ENCODE measurements around the gene PSMB2.

PSMB2 gene

GRCh38 chr1:35598895-35599294, 42.4 kb downstream of the PSMB2 start:
- H3K27me3 ChIP-seq (ENCODE audit: insufficient read depth, low read length), result no peaks in the 10 kb centered on the region
- no CpG with 5 or more reads among the region's 2 CpGs for WGBS (ENCODE audit: extremely low coverage, insufficient coverage, insufficient read length)
- no peak overlapping the region for H2BK120ac ChIP-seq (ENCODE audit: insufficient read depth, low read length, poor library complexity)
- H4K91ac ChIP-seq (ENCODE audit: low read depth, low read length), result no peak overlapping the region
- no peak overlapping the region for H2BK12ac ChIP-seq (ENCODE audit: low read length)
- H3K79me1 ChIP-seq (ENCODE audit: low read length), result peaks cover 3% of the 10 kb centered on the region
- no peak overlapping the region for H4K8ac ChIP-seq (ENCODE audit: low read depth, low read length)
- DNase-seq, result no peak
- H3K9me3 ChIP-seq (ENCODE audit: insufficient read depth, low read depth, low read length), result peaks cover 2% of the 10 kb centered on the region
- H3K9ac ChIP-seq (ENCODE audit: low read length), result no peak overlapping the region
- peaks cover 14% of the 10 kb centered on the region in 2 experiments for H3K36me3 ChIP-seq (ENCODE audit: control insufficient read depth in 1 of 2, insufficient read depth in 2 of 2, low read length in 2 of 2)
- H2AK5ac ChIP-seq (ENCODE audit: low read length), result no peak overlapping the region
- H3K27ac ChIP-seq (ENCODE audit: low read depth, low read length), result peak overlapping the region; percentile 3
- H4K12ac ChIP-seq (ENCODE audit: low read depth, low read length), result no peak overlapping the region
- H3K4me2 ChIP-seq (ENCODE audit: low read length), result no peak overlapping the region
- H3K18ac ChIP-seq (ENCODE audit: low read length), result no peak overlapping the region
- no peak overlapping the region for H2AFZ ChIP-seq (ENCODE audit: insufficient read depth, low read length, poor library complexity)
- H3K14ac ChIP-seq (ENCODE audit: low read length), result no peak overlapping the region
- H3K79me2 ChIP-seq (ENCODE audit: control insufficient read depth, insufficient read depth, low read length, poor library complexity), result no peaks in the 10 kb centered on the region
- no peak overlapping the region for H3K23ac ChIP-seq (ENCODE audit: low read length)
- no peak overlapping the region for H3K4ac ChIP-seq (ENCODE audit: low read depth, low read length)
- H3K4me1 ChIP-seq (ENCODE audit: control insufficient read depth in 1 of 2, insufficient read depth in 2 of 2, low read length in 2 of 2), result peaks cover 20 to 25% of the 10 kb centered on the region in 2 experiments
- H3K4me3 ChIP-seq (ENCODE audit: low read depth, low read length), result no peak overlapping the region
- no peak overlapping the region for H2BK5ac ChIP-seq (ENCODE audit: low read depth, low read length, poor library complexity)

DNA sequence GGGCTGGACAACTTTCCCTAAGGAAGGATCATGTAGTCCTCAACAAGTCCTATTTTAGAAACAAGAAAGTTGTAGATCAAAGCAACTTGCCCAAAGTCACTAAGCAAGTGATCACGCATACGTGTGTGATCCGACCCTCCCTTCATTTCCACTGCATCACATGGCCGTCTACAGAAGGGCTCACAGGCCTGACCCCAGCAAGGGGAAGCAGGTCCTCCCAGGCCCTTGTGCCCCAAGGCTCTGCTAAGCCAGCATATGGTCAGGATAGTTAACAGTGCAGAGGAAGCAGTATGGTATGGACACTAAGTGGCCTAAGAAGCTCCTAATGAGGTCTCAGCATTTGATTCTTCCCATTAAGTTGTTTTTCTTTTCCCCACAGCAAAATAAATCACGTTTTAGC, 43.5 kb downstream of the PSMB2 start:
- no peak overlapping the region for H3K4me2 ChIP-seq (ENCODE audit: low read length)
- no peak overlapping the region for H4K8ac ChIP-seq (ENCODE audit: low read depth, low read length)
- no CpG with 5 or more reads among the region's 5 CpGs for WGBS (ENCODE audit: extremely low coverage, insufficient coverage, insufficient read length)
- H3K4me3 ChIP-seq (ENCODE audit: low read depth, low read length), result no peak overlapping the region
- peak overlapping the region; percentile 39 for H3K18ac ChIP-seq (ENCODE audit: low read length)
- H3K23ac ChIP-seq (ENCODE audit: low read length), result peak overlapping the region; percentile 20
- H2BK12ac ChIP-seq (ENCODE audit: low read length), result peak overlapping the region; percentile 32
- no peak overlapping the region for H3K14ac ChIP-seq (ENCODE audit: low read length)
- H4K91ac ChIP-seq (ENCODE audit: low read depth, low read length), result no peak overlapping the region
- H3K27ac ChIP-seq (ENCODE audit: low read depth, low read length), result no peak overlapping the region
- no peak overlapping the region for H3K4ac ChIP-seq (ENCODE audit: low read depth, low read length)
- no peak overlapping the region for H2BK120ac ChIP-seq (ENCODE audit: insufficient read depth, low read length, poor library complexity)
- DNase-seq, result no peak
- H2AFZ ChIP-seq (ENCODE audit: insufficient read depth, low read length, poor library complexity), result no peak overlapping the region
- H2AK5ac ChIP-seq (ENCODE audit: low read length), result peak overlapping the region; percentile 3
- peaks cover 21 to 26% of the 10 kb centered on the region in 2 experiments for H3K4me1 ChIP-seq (ENCODE audit: control insufficient read depth in 1 of 2, insufficient read depth in 2 of 2, low read length in 2 of 2)
- no peak overlapping the region for H3K9ac ChIP-seq (ENCODE audit: low read length)
- peaks cover 10 to 14% of the 10 kb centered on the region in 2 experiments for H3K36me3 ChIP-seq (ENCODE audit: control insufficient read depth in 1 of 2, insufficient read depth in 2 of 2, low read length in 2 of 2)
- H4K12ac ChIP-seq (ENCODE audit: low read depth, low read length), result no peak overlapping the region
- no peaks in the 10 kb centered on the region for H3K79me2 ChIP-seq (ENCODE audit: control insufficient read depth, insufficient read depth, low read length, poor library complexity)
- H3K27me3 ChIP-seq (ENCODE audit: insufficient read depth, low read length), result no peaks in the 10 kb centered on the region
- H3K79me1 ChIP-seq (ENCODE audit: low read length), result peaks cover 2% of the 10 kb centered on the region
- peaks cover 2% of the 10 kb centered on the region for H3K9me3 ChIP-seq (ENCODE audit: insufficient read depth, low read depth, low read length)
- H2BK5ac ChIP-seq (ENCODE audit: low read depth, low read length, poor library complexity), result no peak overlapping the region

DNA sequence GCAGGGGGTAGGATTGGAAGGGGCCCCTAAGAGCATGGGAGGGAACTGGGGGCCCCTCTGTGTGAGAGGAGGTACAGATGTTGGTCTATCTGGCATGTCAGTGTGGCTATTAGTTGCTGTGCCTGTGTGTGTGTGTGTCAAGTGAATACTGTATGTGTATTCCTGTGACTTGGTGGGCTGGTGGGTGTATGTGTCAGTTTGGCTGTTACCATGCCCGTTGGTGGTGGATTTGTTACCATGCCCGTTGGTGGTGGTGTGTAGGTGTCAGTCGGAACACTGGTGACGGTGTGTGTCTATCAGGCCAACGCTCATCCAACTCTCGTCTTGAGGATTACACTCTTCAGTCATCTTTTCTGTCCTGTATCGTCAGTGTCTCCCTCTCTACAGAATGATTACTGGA, 45.6 kb downstream of the PSMB2 start:
- no peak overlapping the region for H3K23ac ChIP-seq (ENCODE audit: low read length)
- no peaks in the 10 kb centered on the region for H3K27me3 ChIP-seq (ENCODE audit: insufficient read depth, low read length)
- peaks cover 2% of the 10 kb centered on the region for H3K9me3 ChIP-seq (ENCODE audit: insufficient read depth, low read depth, low read length)
- no peak overlapping the region for H4K91ac ChIP-seq (ENCODE audit: low read depth, low read length)
- no peak overlapping the region for H3K9ac ChIP-seq (ENCODE audit: low read length)
- no peak overlapping the region for H2BK5ac ChIP-seq (ENCODE audit: low read depth, low read length, poor library complexity)
- WGBS (ENCODE audit: extremely low coverage, insufficient coverage, insufficient read length), result no CpG with 5 or more reads among the region's 7 CpGs
- no peak overlapping the region for H3K27ac ChIP-seq (ENCODE audit: low read depth, low read length)
- no peak overlapping the region for H3K18ac ChIP-seq (ENCODE audit: low read length)
- no peak overlapping the region for H3K4me2 ChIP-seq (ENCODE audit: low read length)
- DNase-seq, result no peak
- H3K36me3 ChIP-seq (ENCODE audit: control insufficient read depth in 1 of 2, insufficient read depth in 2 of 2, low read length in 2 of 2), result peaks cover 14 to 15% of the 10 kb centered on the region in 2 experiments
- no peak overlapping the region for H4K12ac ChIP-seq (ENCODE audit: low read depth, low read length)
- H3K4me3 ChIP-seq (ENCODE audit: low read depth, low read length), result no peak overlapping the region
- no peaks in the 10 kb centered on the region for H3K79me2 ChIP-seq (ENCODE audit: control insufficient read depth, insufficient read depth, low read length, poor library complexity)
- H2AK5ac ChIP-seq (ENCODE audit: low read length), result no peak overlapping the region
- no peak overlapping the region for H3K14ac ChIP-seq (ENCODE audit: low read length)
- no peak overlapping the region for H2AFZ ChIP-seq (ENCODE audit: insufficient read depth, low read length, poor library complexity)
- H3K79me1 ChIP-seq (ENCODE audit: low read length), result peaks cover 2% of the 10 kb centered on the region
- H3K4me1 ChIP-seq (ENCODE audit: control insufficient read depth in 1 of 2, insufficient read depth in 2 of 2, low read length in 2 of 2), result peaks cover 21 to 27% of the 10 kb centered on the region in 2 experiments
- no peak overlapping the region for H4K8ac ChIP-seq (ENCODE audit: low read depth, low read length)
- H2BK120ac ChIP-seq (ENCODE audit: insufficient read depth, low read length, poor library complexity), result no peak overlapping the region
- no peak overlapping the region for H2BK12ac ChIP-seq (ENCODE audit: low read length)
- no peak overlapping the region for H3K4ac ChIP-seq (ENCODE audit: low read depth, low read length)

DNA sequence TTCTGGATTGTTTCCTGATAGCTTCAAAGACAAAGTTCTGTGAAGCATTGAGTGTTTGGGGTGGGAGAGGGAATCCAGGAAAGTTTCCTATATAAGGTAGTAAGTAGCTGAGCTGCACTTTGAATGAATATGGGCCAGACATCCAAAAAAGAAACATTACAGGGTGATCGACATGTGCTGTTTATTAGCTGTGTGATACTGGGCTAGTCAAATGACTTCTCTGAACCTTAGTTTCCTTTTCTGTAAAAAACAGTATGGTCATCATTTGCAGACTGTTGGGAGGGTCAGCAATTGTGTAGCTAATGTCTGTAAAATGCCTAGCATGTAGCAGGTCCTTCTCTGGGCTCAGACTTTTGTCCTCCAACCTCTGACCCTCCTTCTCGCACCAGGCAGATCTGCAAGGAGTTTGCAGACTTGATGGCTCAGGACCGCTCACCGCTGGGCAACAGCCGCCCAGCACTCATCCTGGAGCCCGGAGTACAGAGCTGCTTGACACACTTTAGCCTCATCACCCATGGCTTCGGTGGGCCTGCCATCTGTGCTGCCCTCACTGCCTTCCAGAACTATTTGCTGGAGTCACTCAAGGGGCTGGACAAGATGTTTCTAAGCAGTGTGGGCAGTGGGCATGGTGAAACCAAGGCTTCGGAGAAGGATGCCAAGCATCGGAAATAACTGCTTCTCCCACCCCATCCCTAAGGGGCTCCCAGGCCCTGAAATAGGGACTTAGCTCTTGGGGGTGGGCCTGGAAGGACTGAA, 47.1 kb downstream of the PSMB2 start:
- no peaks in the 10 kb centered on the region for H3K79me2 ChIP-seq (ENCODE audit: control insufficient read depth, insufficient read depth, low read length, poor library complexity)

More for the DNA sequence above, 47.1 kb downstream of the PSMB2 start:
- Histone ChIP-seq H2BK120ac (ENCODE audit: insufficient read depth, low read length, poor library complexity) (no peak overlapping the region), H3K9ac (ENCODE audit: low read length) (no peak overlapping the region), H2AFZ (ENCODE audit: insufficient read depth, low read length, poor library complexity) (no peak overlapping the region), H3K4me3 (ENCODE audit: low read depth, low read length) (no peak overlapping the region), H3K4me2 (ENCODE audit: low read length) (no peak overlapping the region), H3K27me3 (ENCODE audit: insufficient read depth, low read length) (no peaks in the 10 kb centered on the region), H4K91ac (ENCODE audit: low read depth, low read length) (no peak overlapping the region), H2BK12ac (ENCODE audit: low read length) (no peak overlapping the region), H2BK5ac (ENCODE audit: low read depth, low read length, poor library complexity) (peak overlapping the region; percentile 6), H3K18ac (ENCODE audit: low read length) (no peak overlapping the region), H3K9me3 (ENCODE audit: insufficient read depth, low read depth, low read length) (peaks cover 2% of the 10 kb centered on the region), H4K8ac (ENCODE audit: low read depth, low read length) (no peak overlapping the region), H3K14ac (ENCODE audit: low read length) (no peak overlapping the region), H3K4me1 (ENCODE audit: control insufficient read depth in 1 of 2, insufficient read depth in 2 of 2, low read length in 2 of 2) (peaks cover 18 to 22% of the 10 kb centered on the region in 2 experiments), H3K79me1 (ENCODE audit: low read length) (peaks cover 2% of the 10 kb centered on the region), H4K12ac (ENCODE audit: low read depth, low read length) (no peak overlapping the region), H2AK5ac (ENCODE audit: low read length) (no peak overlapping the region), H3K27ac (ENCODE audit: low read depth, low read length) (peak overlapping the region; percentile 20), H3K4ac (ENCODE audit: low read depth, low read length) (no peak overlapping the region), H3K23ac (ENCODE audit: low read length) (no peak overlapping the region), H3K36me3 (ENCODE audit: control insufficient read depth in 1 of 2, insufficient read depth in 2 of 2, low read length in 2 of 2) (peaks cover 15 to 18% of the 10 kb centered on the region in 2 experiments)
- WGBS (ENCODE audit: extremely low coverage, insufficient coverage, insufficient read length), result no CpG with 5 or more reads among the region's 9 CpGs
- no peak for DNase-seq
